Frontal cortex (tissue), 4 donors: Measurements from ENCODE around the gene ANKRD33B. TPM values are rescaled to one million over a fixed set of nuclear protein-coding genes. Genes with fewer than 3 reads are reported as not detected.

Source experiments
- DNase-seq, 2 donors: peaks; one replicate each; pipeline ENCODE4 v3.0.0; 2012; ENCODE audit warnings: low spot score in 2 of 2
- FAIRE-seq: peaks from 2 replicates; lab custom pipeline; 2012; peaks lifted over from hg19 to GRCh38; lab: Jason Lieb, UNC
- total RNA-seq: library from RNA; depleted of rRNA; stranded (reverse); fragments of >200 nt; gene quantifications from one replicate; pipeline ENCODE4 v1.2.3, GENCODE V29; 2014
- donor health status: control.
- donor health status: control.
- donor health status: control.

The ANKRD33B gene
- total RNA-seq, 1 donor from 2014 or later = 1.6 TPM

DNA sequence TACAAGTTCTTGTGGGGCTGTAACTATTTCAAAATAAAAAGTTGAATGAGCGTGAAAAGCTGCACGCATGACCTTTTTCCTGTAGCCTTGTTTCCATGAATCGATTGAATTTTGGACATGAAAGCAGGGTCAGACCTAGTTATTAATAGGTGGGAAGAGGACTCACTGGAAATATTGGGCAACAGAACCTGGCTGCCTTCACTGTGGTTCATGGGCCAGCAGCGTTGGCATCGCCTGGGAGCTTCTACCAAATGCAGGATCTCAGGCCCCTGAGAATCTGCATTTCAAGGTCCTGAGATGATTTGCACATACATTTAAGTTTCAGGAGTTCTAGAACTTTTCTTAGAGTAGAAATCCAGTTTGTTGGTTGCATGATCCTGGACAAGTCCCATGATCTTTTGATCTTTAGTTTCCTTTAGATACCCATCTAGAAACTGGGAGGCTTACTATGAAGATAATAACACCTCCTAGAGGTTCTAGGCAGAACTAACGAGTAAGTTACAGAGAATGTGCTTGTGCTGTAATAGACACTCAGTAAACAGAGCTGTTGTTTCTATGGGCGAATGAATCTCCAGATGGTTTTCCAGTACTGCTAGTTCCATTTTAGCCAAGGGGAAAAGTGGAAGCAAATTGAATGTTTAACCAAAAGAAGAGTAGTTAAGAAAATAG lies 12.4 kb downstream of the ANKRD33B start:
- no peak for DNase-seq
- no peak for FAIRE-seq

GRCh38 chr5:10576790-10577189 lies 12.9 kb downstream of the ANKRD33B start:
- DNase-seq = no peak

DNA sequence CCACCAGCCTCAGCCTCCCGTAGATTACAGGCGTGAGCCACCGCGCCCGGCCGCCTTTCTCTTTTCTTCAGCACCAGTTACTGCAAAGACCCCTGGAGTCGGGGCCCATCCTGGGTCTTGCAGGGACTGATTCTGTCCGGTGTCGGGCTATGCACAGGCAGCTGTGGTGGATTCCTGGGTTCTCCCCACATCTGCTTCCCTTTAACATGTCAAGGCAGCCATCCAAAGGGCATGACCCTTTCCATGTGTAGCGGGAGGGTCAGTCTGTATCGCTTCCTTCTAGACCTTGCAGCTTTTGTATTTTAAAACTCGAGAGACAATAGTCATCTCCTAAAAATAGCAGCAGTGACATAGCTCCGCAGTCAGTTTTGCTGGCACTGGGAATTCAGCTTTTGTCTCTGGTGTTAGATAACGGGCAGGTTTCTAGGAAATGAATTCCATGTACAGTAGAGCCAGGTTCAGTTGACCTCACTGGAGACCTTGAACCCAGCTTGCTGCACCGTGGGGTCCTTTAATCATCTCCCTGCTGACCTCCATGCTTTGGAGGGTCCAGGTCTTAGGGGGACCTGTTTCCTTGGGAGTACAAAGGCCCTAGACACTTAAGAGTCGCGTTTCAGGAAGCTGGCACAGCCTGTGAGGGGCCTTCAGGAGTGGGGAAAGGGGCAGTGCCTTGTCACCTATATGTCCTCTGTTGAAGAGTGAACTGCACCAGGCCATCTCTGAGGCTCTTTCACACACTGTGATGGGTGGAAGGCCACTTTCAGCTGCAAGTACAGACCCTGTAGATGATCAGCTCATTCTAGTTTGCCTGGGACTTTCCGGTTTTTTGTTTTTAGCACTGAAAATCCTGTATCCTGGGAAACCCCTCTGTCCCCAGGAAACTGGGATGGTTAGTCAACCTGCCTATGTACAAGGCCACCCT lies 13.8 kb downstream of the ANKRD33B start:
- no peak for DNase-seq
- FAIRE-seq = no peak

More at GRCh38 chr5:10576790-10577189, 12.9 kb downstream of the ANKRD33B start:
- no peak for FAIRE-seq

- FAIRE-seq (no peak), DNase-seq (no peak)
Observed at GRCh38 chr5:10578293-10578665, 14.4 kb downstream of the ANKRD33B start.

GRCh38 chr5:10578869-10579268 lies 15.0 kb downstream of the ANKRD33B start:
- DNase-seq (no peak), FAIRE-seq (no peak)

- DNase-seq (no peak), FAIRE-seq (no peak)
Observed at GRCh38 chr5:10579536-10580521, 16.0 kb downstream of the ANKRD33B start.

DNA sequence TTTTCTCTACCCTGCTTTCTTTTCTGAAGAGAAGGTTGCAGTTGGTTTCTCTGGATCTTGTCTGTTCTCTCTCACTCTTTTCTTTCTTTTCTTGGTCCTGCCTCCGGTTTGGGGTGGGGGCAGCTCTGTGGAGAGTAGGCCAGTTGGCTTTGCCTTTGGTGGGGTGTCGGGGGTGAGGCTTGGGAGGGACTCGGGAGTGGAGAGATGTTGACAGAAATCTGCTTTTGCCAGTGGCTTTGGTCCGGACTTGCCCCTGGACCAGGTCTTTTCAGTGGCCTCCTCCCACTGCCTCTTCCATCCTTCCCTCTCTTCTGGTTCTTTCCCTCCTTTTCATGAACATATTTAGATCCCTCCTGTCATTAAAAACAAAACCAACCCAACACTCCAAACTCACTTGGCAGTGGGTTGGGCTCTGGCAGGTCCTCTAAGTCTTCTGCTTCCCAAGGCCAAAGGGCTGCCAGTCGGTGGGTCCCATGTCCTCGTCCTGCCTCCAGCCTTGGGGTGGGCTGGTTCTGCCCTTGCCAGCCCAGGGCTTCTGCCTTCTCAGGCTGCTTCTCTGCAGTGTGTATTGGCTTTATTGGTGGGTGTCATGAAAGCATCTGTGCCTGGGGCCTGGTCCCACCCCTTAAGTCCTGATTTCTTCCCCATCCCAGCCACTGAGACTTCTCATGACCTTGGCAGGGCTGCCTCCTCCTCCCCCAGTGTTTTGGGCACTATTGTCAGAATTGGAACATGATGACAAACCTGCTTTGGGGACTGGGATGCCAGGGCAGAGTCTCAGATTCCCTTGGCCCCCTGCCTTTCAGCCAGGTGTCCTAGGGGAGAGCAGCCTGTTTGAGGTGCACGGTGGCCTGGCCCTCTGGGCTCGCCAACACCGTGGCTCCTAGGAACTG lies 16.9 kb downstream of the ANKRD33B start:
- no peak for DNase-seq
- no peak for FAIRE-seq

GRCh38 chr5:10581424-10581748 lies 17.5 kb downstream of the ANKRD33B start:
- FAIRE-seq = no peak

GRCh38 chr5:10581867-10582511 lies 18.1 kb downstream of the ANKRD33B start:
- no peak for DNase-seq
- no peak for FAIRE-seq

More at GRCh38 chr5:10581424-10581748, 17.5 kb downstream of the ANKRD33B start:
- no peak for DNase-seq

DNA sequence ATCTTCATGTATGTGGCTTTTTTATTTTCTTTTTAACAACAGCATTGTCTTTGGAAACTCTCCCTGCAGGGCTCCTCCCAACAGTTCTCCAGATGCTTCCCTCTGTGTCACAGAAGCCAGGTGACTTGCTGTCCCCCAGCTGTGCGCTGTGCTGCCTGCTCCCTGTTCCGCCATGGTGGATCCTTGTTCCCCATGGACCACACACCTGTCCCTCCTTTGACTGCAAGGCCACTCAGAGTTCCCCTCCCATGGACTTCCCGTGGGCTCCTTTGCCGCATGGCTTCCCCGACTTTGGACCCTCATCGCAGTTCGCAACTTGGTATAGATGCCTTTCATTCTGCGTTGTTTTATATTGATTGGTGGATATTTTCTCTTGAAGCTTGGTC lies 18.6 kb downstream of the ANKRD33B start:
- DNase-seq (no peak), FAIRE-seq (no peak)

GRCh38 chr5:10583663-10584572 lies 20.0 kb downstream of the ANKRD33B start:
- DNase-seq (no peak), FAIRE-seq (no peak)

DNA sequence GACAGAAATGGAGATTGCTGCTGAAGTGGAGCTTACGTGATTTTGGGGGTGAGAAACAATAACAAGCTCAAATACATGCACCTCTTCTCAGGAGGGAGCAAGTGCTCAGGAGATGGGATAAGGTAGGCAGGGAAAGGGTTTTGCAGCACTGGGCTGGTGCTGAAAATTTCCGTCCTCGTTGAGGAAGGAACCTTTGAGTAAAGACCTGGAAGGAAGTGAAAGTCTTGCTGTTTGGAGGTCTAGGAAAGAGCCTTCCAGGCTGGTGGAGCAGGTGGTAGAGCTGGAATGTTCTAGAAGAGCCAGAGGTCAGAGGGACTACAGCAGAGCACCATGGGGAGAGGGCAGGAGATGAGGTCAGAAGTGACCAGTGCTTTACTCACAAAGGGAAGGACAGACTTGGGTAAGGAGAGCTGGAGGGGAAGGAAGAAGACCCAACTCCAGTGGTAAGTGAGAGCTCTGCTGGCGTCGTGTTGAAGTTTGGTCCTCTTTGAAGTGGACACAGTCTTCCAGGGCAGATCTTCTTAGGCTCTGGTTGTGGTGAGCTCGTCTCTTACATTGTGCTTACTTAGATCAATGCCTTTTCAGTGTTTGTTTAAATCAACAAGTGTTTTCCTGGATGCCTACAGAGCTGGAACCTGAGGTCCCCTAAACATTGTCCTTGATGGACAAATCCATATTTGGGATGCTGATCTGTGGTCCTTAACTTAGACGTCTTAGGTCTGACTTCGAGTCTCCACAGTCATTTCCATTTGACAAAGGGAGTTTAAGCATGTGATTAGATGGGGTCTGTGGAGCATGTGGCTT lies 21.0 kb downstream of the ANKRD33B start:
- FAIRE-seq (no peak), DNase-seq (no peak)

GRCh38 chr5:10585518-10585915 lies 21.6 kb downstream of the ANKRD33B start:
- FAIRE-seq (no peak), DNase-seq (no peak)

- no peak for DNase-seq
- FAIRE-seq = no peak
Observed at GRCh38 chr5:10586008-10586407, 22.1 kb downstream of the ANKRD33B start.

DNA sequence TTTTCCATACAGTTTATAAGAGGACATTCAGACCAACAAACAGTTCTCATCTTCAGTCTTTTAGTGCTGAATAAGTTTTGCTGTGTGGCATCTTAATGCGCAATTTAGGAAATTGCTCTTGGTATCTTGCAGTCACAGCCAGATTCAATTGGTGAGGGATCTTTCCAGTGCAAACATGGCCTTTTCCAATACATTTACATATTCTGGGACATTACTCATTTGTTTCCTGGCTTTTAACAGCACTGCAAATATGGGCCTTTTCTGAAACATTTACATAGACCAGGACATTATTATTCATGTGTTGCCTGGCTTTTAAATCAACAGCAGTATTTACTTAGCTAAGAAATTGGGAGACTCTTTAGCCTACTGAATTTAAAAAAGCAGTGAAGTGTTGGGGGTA lies 22.7 kb downstream of the ANKRD33B start:
- DNase-seq (no peak), FAIRE-seq (no peak)

- FAIRE-seq (no peak), DNase-seq (no peak)
Observed at GRCh38 chr5:10588109-10588775, 24.4 kb downstream of the ANKRD33B start.
